Ramos (cell line): ENCODE results near the gene SERPINE2.
"Not testable (repeated sequence)": the region's sequence is repeated elsewhere in the genome, so short reads cannot be mapped to it uniquely, and the experiment has no call there.

Experiments used
- in situ Hi-C: fragments of 300-500 bp; cut with MboI; formaldehyde crosslinking; loops from one replicate; pipeline ENCODE4 v1.14.3; 2022; ENCODE audit warnings: low sequenced_read_pairs; ENCODE audit not compliant: unreplicated experiment

SERPINE2 gene

DNA sequence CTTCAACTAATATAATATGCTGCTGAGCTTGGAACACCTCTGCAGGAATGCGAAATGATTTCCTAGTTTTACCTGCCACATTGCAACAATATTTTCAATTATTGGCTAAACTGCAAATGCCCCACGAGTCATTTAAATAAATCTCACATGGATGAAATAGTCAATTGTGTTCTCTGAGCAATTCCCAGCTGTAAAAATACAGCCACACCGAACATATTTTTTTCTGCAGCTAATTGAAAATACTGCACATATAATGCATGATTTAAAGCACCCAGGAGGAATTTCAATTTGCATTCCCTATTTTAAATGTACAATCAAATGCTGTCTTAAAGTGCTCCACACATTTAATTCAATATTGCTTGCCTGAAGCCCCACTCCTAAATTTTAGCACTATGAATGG lies 18.6 kb downstream of the SERPINE2 start:
- in situ Hi-C loops, result no loop called here

DNA sequence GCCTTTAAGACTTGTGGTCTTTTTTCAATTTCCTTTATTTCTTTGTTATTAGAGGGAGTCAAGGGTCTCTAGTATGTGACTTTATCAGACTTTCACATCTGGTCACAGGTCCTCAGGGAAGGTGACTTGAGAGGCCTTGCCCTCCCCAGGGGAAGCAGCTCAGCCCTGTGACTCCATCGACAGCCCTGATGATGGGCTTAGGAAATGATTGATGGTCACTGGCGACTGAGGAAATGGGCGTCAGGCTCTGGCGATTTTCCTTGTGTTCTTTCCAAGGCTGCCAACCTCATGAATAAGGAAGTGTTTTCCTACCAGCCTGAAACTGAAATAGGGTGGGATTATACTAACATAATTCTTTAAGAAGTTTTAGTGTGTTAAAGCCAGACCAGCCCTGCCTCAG lies 21.1 kb downstream of the SERPINE2 start:
- in situ Hi-C loops, result no loop called here

GRCh38 chr2:224016963-224017362 lies 22.1 kb downstream of the SERPINE2 start:
- in situ Hi-C loops, result no loop called here

GRCh38 chr2:224014336-224014735 lies 24.8 kb downstream of the SERPINE2 start:
- in situ Hi-C loops, result no loop called here

DNA sequence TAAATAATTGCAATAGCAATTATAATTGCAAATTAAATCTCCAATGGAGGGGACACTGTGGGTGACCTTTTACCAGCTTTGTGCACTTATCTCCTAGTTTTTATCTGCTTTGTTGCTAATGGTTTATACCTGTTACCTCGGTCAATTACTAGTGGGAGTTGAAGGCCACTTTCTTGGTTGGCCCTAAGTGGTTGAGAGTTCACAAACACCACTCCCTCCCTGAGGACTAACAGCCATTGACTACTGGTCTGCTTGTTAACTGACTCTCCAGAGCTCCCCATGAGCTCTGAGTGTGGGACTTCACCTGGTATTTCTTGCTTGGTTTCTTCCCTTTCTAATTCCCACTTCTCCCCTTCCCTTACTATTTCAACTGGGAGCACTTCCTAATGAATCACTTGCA lies 27.2 kb downstream of the SERPINE2 start:
- in situ Hi-C loops, result no loop called here

DNA sequence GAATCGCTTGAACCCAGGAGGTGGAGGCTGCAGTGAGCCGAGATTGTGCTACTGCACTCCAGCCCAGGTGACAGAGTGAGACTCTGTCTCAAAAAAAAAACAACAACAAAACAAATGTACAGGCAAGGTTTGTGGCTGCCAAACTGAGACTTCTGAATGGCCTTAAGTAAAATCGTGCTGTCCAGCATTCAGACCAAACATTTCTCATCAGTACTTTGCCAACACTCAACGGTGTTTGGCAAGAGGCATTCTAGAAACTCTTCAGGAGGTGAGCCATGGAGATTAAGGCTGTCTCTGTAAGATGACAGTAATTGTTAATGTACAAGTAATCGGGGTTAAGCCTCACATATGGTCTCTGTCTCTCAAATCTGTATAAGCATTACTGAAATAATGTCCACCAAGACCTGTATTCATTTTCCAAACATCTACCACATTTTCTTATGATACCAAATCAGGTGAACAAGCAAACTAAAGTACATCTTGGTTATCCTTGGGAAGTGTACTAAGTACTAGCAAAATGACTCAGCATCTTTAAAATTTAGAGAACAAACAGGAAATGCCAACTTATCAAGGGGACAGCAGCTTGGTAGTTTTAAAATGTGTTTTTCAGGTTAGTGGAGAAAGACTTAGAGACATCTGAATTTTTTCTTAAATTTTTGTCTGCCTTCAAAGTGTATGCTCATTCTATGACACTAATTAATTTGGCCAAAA lies 29.3 kb downstream of the SERPINE2 start:
- in situ Hi-C loops, result no loop called here

- in situ Hi-C loops, result no loop called here
Measured at GRCh38 chr2:224008702-224009261, 30.3 kb downstream of the SERPINE2 start.

DNA sequence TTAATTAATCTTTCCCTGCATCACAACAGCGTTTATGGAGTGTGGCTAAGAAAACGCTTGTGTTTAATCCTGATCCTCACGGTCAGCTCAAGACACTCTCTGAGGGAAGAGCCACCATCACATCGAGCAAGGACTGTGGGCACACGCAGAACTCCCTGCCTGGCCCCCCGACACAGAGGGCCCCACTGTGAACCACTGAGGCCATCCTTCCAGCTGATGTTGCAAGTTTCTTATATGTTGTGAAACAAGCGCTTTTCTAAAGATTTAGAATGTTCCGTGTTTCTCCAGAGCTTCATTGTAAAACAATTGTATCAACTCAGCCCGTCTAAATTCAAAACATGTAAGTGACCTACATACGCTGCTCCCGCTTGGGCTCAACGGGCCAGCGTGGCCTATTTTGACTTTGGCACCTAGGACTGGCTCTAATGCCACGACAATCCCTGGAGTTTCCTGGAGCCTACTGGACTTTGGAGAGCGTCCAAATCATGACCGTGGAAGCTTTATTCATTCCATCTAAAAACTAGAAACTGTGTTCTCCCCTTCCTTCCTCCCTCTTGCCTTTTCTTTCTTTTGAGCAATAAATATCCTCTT lies 34.9 kb downstream of the SERPINE2 start:
- in situ Hi-C loops, result no loop called here

DNA sequence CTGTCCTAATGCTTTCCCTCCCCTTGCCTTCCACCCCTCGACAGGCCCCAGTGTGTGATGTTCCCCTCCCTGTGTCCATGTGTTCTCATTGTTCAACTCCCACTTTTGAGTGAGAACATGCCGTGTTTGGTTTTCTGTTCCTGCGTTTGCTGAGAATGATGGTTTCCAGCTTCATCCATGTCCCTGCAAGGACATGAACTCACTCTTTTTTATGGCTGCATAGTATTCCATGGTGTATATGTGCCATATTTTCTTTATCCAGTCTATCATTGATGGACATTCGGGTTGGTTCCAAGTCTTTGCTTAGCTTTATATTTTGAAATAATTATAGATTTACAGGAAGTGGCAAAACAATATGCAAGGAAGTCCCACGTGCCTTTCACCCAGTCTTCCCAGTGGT lies 38.4 kb downstream of the SERPINE2 start:
- in situ Hi-C loops, result not testable (repeated sequence)

- in situ Hi-C loops, result no loop called here
Measured at GRCh38 chr2:223999862-224000261, 39.2 kb downstream of the SERPINE2 start.

GRCh38 chr2:223998948-223999347 lies 40.1 kb downstream of the SERPINE2 start:
- in situ Hi-C loops, result no loop called here

DNA sequence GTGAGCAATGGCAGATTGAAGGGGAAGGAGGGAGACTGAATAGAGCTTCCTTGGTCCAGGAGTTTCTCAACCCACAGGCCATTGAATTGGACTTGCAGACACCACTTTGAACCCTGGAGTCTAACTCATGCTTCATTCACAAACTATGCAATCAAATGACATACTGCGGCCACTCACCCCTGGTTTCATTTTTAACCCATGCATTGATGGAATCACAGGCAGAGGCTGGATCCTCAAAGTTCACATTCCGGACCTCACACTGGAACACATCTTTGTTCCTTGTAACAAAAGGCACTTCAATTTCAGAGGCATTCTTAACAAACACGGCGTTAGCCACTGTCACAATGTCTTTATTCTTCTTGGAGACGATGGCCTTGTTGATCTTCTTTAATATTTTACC lies 41.1 kb downstream of the SERPINE2 start:
- in situ Hi-C loops, result no loop called here

DNA sequence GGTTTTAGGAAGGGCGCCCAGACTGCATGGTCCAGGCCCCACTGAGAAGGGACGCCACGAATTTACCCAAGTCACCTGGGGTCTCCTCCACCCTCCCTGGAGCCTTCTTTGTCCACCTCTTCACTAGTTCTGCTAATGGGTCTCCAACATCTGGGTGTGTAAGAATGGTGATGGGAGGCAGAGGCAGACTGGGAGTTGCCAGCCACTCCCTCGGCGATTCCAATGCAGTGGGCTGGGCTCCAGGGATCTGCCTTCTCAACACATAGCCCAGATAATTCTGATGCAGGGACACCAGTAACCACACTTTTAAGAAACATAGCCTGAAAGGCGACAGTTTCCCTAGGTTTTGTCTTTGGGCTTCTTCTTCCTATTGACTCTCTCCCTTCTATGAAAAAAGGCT lies 42.7 kb downstream of the SERPINE2 start:
- in situ Hi-C loops, result no loop called here

GRCh38 chr2:223995569-223995968 lies 43.5 kb downstream of the SERPINE2 start:
- in situ Hi-C loops, result no loop called here

DNA sequence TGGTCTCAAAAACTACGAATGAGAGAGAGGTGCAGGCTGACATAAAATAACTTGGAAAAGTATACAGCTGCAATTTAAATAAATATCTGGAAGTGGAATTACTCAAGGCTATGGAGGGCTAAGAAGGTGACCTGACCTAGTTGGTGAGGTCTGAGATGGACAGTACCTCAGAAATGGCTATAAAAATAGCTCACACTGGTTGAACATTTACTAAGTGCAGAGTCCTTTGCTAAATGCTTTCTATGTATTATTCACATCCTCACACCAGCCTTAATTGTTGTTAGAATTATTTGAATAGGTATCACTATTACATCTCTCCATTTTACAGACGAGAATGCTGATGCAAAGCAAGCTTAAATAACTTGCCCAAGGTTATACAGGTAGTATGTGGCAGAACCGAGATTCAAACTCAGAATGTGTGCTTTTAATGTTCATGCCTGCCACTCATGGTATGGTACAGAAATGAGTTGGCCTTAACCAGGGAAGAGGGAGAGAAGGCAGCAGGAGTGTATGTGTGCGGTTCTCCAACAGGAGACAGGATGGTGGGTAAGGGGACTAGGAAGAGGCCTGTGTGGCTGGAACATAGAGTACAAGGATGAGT lies 44.4 kb downstream of the SERPINE2 start:
- in situ Hi-C loops, result no loop called here

DNA sequence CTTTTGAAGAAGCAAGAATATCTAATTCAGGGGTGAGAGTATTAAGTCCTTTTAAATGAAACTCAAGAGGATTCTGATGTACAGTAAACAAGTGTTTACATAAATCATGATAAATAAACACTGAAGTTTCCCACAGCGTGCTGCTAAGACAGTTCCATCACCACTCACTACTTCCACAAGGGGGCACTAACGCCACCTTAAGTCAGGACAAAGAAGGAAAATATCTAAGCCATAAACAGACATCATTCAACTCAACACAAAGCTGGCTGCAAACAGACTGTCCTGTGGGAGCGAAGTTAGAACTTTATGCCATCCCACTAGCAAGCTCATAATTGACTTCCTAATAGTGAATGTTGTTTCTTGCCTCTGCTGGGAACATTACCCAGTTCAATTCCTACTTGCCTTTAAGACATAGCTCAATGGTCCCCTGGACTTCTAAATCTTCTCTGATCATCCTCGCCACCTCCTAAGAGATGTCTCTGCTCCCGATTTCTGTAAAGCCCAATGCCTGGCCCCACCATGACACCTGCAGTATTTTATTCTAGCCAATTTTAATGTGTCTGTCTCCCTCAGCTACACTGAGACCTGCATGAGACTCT lies 45.4 kb downstream of the SERPINE2 start:
- in situ Hi-C loops, result no loop called here

DNA sequence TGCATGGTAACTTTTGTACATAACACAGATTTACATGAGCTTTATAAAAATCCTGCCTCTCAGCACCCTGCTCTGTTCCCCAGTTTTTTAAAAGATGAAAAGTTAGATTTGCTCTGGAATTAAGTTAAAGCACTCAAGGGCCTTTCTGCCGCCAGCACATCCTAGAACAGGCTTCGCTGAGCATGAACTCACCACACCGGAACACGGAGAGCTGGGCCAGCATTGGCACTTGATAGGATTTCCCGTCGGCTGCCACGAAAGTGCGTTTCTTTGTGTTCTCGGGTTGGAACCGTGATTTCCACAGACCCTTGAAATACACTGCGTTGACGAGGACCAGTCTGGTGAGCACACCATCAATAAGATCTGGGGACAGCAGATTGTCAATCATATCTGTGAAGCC lies 47.5 kb downstream of the SERPINE2 start:
- in situ Hi-C loops, result no loop called here

DNA sequence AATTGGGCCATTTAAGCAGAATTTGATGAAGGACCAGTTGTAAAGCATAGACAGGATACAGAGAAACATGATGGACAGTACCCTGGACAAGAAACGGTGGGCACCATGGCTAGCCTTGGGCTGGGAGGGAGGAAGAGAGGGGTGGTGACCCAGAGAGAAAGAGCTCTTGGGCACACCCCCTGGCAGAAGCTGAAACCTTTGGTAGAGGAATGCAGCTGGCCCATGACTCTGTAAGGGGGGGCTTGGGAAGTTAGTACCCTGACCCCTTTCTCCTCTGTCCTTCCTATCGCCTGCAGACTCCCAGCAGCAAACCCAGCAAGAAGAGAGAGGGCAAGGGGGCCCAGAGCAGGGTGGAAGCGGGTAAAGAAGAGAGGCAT lies 49.2 kb downstream of the SERPINE2 start:
- in situ Hi-C loops, result no loop called here

DNA sequence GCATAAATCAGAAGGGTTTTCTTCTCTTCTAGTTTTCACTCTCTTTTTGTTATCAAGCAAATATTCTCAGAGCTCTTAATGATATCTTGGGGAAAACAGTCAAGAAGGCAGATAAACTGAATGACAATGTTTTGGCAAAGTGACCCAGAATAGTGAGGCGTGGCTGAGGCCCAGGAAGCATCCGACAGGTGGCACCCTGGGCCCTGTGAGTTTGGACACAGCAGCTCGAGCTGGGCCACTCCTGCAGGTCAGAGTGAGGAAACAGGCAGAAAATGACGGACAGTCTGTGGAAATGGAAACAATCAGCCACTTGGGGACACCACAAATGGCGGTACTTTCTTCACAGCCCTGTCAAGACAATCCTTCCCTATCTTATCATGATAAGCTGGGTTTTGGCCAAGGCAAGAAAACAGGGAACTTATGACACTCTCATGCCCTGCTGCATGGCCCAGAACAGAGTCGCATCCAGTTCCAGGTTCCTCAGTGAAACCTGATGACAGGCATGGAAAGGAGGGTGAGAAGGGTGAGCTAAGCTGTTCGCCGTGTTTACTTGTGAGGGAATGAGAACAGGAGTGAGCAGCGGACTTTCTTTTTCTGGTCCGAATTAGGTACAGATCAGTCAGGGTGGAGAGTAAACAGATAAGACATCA lies 49.8 kb downstream of the SERPINE2 start:
- in situ Hi-C loops, result no loop called here

- in situ Hi-C loops, result no loop called here
Measured at GRCh38 chr2:223981241-223981640, 57.8 kb downstream of the SERPINE2 start.

DNA sequence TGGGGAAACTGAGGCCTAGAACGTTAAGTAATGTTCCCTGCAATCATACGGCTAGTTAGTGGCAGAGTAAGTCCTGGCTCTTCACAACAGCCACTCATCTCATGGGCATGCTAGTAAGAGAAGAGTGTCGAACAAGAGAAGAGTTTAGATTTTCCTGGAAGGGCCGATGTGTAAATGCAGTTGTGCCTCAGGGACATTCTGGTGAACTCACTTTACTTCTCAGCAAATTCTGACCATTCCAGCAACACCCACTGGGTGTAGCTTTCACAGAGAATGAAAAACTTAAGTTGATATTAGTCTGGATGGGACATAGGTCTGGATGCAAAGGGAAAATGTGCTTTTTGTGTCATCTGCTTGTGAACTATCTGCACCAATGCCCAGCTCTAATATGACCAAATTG lies 58.3 kb downstream of the SERPINE2 start:
- in situ Hi-C loops, result no loop called here
